ENCODE data around the gene APBB2. TPM values are rescaled to one million over a fixed set of nuclear protein-coding genes. Genes with fewer than 3 reads are reported as not detected.

The APBB2 gene
- total RNA-seq, 4 donors from 2014 or later = 66.3 to 133 (median 90.2) TPM

DNA sequence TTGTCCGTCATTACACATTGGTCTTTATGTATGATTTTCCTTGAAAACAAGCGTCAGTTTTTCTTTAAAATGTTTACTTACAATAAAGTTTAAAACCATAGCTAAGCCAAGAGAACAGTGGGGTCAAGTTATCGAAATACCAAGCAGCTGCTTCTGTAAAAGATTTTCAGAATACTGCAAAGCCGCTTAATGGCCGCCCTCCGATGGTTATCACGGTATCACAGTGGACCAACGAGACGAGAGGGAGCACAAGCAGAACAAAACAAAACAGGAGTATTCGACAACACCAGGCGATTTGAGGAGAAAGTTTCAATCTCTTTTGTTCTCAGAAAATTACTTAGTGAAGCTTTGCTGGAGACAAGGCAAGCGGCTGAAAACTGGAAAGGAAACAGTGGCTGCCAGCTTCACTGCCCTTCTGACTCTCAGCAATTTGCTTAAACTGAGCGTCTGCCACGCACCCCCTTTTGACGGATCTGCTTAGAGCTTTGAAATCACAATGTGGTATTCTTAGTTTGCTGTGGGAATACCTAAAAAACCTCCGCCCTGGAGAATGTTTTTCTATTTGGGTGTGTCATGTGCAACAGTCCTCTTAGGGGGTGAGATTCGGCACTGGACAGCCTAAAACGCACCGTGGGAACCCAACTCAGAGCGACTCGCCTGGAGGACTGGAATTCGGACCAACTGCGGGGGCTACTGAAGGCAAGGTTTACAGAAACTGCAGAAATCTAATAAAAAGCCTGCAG, 264.8 kb downstream of the APBB2 start:
- Histone ChIP-seq H3K36me3 (no peaks in the 10 kb centered on the region), H3K4me3 (no peak overlapping the region), H3K9me3 (no peaks in the 10 kb centered on the region), H3K4me1 (peaks cover 2 to 54% (median 18%) of the 10 kb centered on the region in 3 donors), H3K27ac (peak overlapping the region in 1 of 4 donors; percentile 2), H3K27me3 (no peaks in the 10 kb centered on the region)
- ATAC-seq = no peak
- TF ChIP-seq POLR2AphosphoS5 (IDR thresholded peaks at IDR 0.05) (no peak), POLR2A (IDR thresholded peaks at IDR 0.05) (no peak), EP300 (IDR thresholded peaks at IDR 0.05) (no peak)
- TF ChIP-seq, protein P1, sequence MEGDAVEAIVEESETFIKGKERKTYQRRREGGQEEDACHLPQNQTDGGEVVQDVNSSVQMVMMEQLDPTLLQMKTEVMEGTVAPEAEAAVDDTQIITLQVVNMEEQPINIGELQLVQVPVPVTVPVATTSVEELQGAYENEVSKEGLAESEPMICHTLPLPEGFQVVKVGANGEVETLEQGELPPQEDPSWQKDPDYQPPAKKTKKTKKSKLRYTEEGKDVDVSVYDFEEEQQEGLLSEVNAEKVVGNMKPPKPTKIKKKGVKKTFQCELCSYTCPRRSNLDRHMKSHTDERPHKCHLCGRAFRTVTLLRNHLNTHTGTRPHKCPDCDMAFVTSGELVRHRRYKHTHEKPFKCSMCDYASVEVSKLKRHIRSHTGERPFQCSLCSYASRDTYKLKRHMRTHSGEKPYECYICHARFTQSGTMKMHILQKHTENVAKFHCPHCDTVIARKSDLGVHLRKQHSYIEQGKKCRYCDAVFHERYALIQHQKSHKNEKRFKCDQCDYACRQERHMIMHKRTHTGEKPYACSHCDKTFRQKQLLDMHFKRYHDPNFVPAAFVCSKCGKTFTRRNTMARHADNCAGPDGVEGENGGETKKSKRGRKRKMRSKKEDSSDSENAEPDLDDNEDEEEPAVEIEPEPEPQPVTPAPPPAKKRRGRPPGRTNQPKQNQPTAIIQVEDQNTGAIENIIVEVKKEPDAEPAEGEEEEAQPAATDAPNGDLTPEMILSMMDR (IDR thresholded peaks at IDR 0.05) = no peak
- 69 to 89% methylated on average over 9 to 20 of the region's 23 CpGs for WGBS, 2 donors (ENCODE audit: low coverage in 1 of 2)

DNA sequence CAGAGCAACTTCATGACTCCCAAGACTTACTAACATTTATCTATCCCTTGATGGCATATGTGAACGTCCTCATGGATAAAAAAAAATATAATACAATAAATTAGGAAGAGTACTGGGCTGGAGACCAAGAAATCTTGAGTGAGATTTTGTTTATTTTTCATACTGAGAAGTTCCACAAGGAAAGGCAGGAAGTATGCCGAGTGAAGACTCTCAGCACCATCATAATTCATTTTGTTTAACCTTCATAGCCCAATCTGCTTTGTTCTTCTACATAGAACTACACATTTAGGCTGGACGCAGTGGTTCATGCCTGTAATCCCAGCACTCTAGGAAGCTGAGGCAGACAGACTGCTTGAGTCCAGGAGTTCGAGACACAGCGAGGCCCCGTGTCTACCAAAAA, 266.3 kb downstream of the APBB2 start:
- no peak overlapping the region for H3K4me3 ChIP-seq
- TF ChIP-seq POLR2A (IDR thresholded peaks at IDR 0.05) (no peak), EP300 (IDR thresholded peaks at IDR 0.05) (no peak), POLR2AphosphoS5 (IDR thresholded peaks at IDR 0.05) (no peak)
- TF ChIP-seq, protein P1 (IDR thresholded peaks at IDR 0.05) = no peak

DNA sequence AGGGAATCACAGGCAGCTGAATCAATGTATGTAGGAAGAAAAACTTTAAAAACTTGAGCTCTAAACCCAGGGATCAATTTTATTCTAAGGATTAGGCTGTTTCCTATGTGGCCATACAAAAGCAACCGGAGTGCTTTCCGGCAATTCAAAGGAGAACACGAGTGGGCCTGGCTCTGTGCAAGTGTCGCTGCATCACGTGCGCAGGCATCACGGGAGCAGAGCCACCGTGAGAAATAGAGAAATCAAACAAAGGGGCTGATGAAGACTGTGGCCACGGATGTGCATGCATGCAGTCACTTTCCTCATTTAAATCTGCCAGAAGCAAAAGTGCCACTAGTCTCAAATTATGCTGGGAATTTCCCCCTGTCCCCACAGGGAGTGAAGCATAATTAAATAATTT, 267.7 kb downstream of the APBB2 start:
- Histone ChIP-seq H3K9me3 (no peaks in the 10 kb centered on the region), H3K36me3 (no peaks in the 10 kb centered on the region), H3K27ac (no peak overlapping the region), H3K4me1 (peaks cover 3 to 61% (median 15%) of the 10 kb centered on the region in 3 donors), H3K27me3 (no peaks in the 10 kb centered on the region), H3K4me3 (no peak overlapping the region)
- no peak for ATAC-seq
- TF ChIP-seq, protein P1 (IDR thresholded peaks at IDR 0.05) = no peak
- WGBS, 2 donors (ENCODE audit: low coverage in 1 of 2) = 84 to 86% methylated on average over 8 to 9 of the region's 9 CpGs

More for the DNA sequence above, 266.3 kb downstream of the APBB2 start:
- Histone ChIP-seq H3K27ac (peak overlapping the region in 3 of 4 donors; percentile 48 to 66 (median 62)), H3K9me3 (no peaks in the 10 kb centered on the region), H3K36me3 (no peaks in the 10 kb centered on the region), H3K4me1 (peaks cover 2 to 52% (median 6%) of the 10 kb centered on the region in 3 donors), H3K27me3 (no peaks in the 10 kb centered on the region)
- 31 to 35% methylated on average over 5 to 6 of the region's 6 CpGs for WGBS, 2 donors (ENCODE audit: low coverage in 1 of 2)
- ATAC-seq = no peak

DNA sequence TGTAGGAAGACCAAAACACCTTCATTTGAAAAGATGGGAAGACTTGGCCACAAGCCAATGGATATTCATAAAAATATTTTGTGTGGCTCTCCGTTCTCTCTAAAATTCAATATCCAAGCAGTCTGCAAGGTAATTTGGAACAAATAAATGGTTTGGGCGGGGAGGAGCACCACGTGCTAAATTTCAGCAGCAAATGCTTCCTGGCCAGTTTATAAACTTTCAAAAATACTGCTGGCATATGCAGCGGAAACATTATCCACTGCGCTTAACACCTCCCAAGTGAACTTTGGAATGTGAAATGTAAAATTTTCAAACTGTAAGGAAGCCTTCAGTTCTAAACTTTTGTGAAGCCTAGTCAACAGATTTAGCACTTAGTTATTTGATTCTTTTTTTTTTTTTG, 273.6 kb downstream of the APBB2 start:
- H3K36me3 ChIP-seq = no peaks in the 10 kb centered on the region
- H3K4me1 ChIP-seq = peaks cover 16 to 74% (median 33%) of the 10 kb centered on the region in 3 donors
- H3K9me3 ChIP-seq = no peaks in the 10 kb centered on the region
- WGBS, 2 donors (ENCODE audit: low coverage in 1 of 2) = 22% methylated on average over 5 of the region's 5 CpGs
- no peak overlapping the region for H3K4me3 ChIP-seq
- H3K27ac ChIP-seq = peak overlapping the region; percentile 55 to 78 (median 70)
- peak; percentile 45 for ATAC-seq
- H3K27me3 ChIP-seq = no peaks in the 10 kb centered on the region
- no peak for TF ChIP-seq EP300 (IDR thresholded peaks at IDR 0.05)
- TF ChIP-seq, protein P1 (IDR thresholded peaks at IDR 0.05) = no peak
- no peak for TF ChIP-seq POLR2A (IDR thresholded peaks at IDR 0.05)
- peak; percentile 6 for TF ChIP-seq POLR2AphosphoS5 (IDR thresholded peaks at IDR 0.05)

DNA sequence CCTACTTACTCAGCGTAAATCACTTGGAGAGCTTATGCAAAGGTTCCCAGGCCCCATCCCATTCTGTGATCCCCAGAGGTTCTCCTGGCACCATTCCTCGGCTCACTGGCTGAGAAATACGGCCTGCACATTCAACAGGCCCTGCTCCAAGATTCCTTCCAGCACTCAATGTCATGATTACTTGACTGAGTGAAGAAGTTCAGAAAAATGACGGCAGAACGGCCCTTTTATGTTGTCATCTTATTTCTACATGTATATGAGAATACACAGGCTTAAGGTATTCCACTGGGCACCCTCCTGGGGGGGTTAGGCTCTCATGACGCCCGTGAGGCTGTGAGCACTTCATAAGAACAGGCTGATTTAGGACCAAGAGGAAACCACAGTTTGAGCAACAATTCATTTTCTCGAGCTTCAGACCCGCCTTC, 274.0 kb downstream of the APBB2 start:
- Histone ChIP-seq H3K27ac (peak overlapping the region; percentile 55 to 78 (median 70)), H3K9me3 (no peaks in the 10 kb centered on the region), H3K36me3 (no peaks in the 10 kb centered on the region), H3K4me1 (peaks cover 16 to 74% (median 33%) of the 10 kb centered on the region in 3 donors), H3K27me3 (no peaks in the 10 kb centered on the region), H3K4me3 (no peak overlapping the region)
- TF ChIP-seq EP300 (IDR thresholded peaks at IDR 0.05) = no peak
- no peak for TF ChIP-seq POLR2A (IDR thresholded peaks at IDR 0.05)
- TF ChIP-seq POLR2AphosphoS5 (IDR thresholded peaks at IDR 0.05) = no peak
- TF ChIP-seq, protein P1 (IDR thresholded peaks at IDR 0.05) = no peak
- peak; percentile 62 for ATAC-seq
- WGBS, 2 donors (ENCODE audit: low coverage in 1 of 2) = 14 to 25% methylated on average over 4 to 5 of the region's 9 CpGs

Measured in gastroesophageal sphincter (tissue), 4 donors.